Gastroesophageal sphincter (tissue), 4 donors: ENCODE results near the gene TMEM106C. TPM values are rescaled to one million over a fixed set of nuclear protein-coding genes. Genes with fewer than 3 reads are reported as not detected.

Experiments used
- ATAC-seq: fragments of 150-250 bp; one replicate; pipeline ENCODE4 v1.9.1; 2016; ENCODE audit warnings: mild to moderate bottlenecking, moderate library complexity
- H3K27ac ChIP-seq, 4 donors: fragments of 200-600 bp; sonication (generic) in 3 of 4; 1 replicate in 3 of 4; 2 replicates in 1 of 4; pipeline ENCODE4 v1.5.1; 2016 to 2019
- H3K27me3 ChIP-seq: fragments of 200-600 bp; sonication (generic); one replicate; pipeline ENCODE4 v1.5.1; 2019
- H3K36me3 ChIP-seq, 2 donors: fragments of 200-600 bp; sonication (generic); one replicate each; pipeline ENCODE4 v1.5.1; 2019; ENCODE audit warnings: control low read depth in 1 of 2
- H3K4me1 ChIP-seq, 3 donors: fragments of 200-600 bp; sonication (generic); 1 replicate in 2 of 3; 2 replicates in 1 of 3; pipeline ENCODE4 v1.5.1; 2016 to 2019; ENCODE audit warnings: control low read depth in 2 of 3
- H3K4me3 ChIP-seq, 2 donors: fragments of 200-600 bp; sonication (generic); one replicate each; pipeline ENCODE4 v1.5.1; 2019; ENCODE audit warnings: mild to moderate bottlenecking in 1 of 2, moderate library complexity in 1 of 2
- H3K9me3 ChIP-seq, 3 donors: fragments of 200-600 bp; sonication (generic); one replicate each; pipeline ENCODE4 v1.5.1; 2017 to 2019; ENCODE audit warnings: control low read depth in 2 of 3
- CTCF ChIP-seq, 4 experiments: fragments of 200-600 bp in 2 of 4; fragments of 450-650 bp in 2 of 4; sonication (generic) in 1 of 4; IDR thresholded peaks; one replicate each; pipeline ENCODE4 v1.5.1; 2017 to 2019; ENCODE audit warnings: antibody characterized with exemption in 4 of 4, mild to moderate bottlenecking in 2 of 4, moderate library complexity in 2 of 4
- EP300 ChIP-seq: sonication (generic); formaldehyde crosslinking; IDR thresholded peaks from one replicate; pipeline ENCODE4 v1.6.1; 2017; ENCODE audit warnings: antibody characterized with exemption, mild to moderate bottlenecking
- POLR2A ChIP-seq, 2 donors: fragments of 450-650 bp; IDR thresholded peaks; one replicate each; pipeline ENCODE4 v1.6.1; 2017; ENCODE audit warnings: antibody characterized with exemption in 2 of 2, mild to moderate bottlenecking in 2 of 2, moderate library complexity in 1 of 2
- POLR2AphosphoS5 ChIP-seq: sonication (generic); formaldehyde crosslinking; IDR thresholded peaks from one replicate; pipeline ENCODE4 v1.6.1; 2017; ENCODE audit warnings: antibody characterized with exemption
- WGBS, 2 donors: methylation state at CpG; one replicate each; pipeline ENCODE4 v1.1.5; 2018; ENCODE audit warnings: low coverage in 1 of 2; 5-methylcytosine and 5-hydroxymethylcytosine counted together
- total RNA-seq, 4 donors: library from RNA; depleted of rRNA; stranded (reverse); fragments of >200 nt; gene quantifications; one replicate each; pipeline ENCODE4 v1.1.0, GENCODE V29; 2016

The TMEM106C gene
- total RNA-seq, 4 donors from 2014 or later = 67.3 to 156 (median 95.1) TPM

- Histone ChIP-seq H3K36me3 (no peaks in the 10 kb centered on the region), H3K9me3 (no peaks in the 10 kb centered on the region), H3K27ac (no peak overlapping the region), H3K4me1 (peaks cover 0 to 6% (median 0%) of the 10 kb centered on the region in 3 donors), H3K27me3 (peaks cover 36% of the 10 kb centered on the region), H3K4me3 (no peak overlapping the region)
- WGBS, 2 donors = 69 to 80% methylated on average over 2 of the region's 12 CpGs
- no peak for ATAC-seq
- TF ChIP-seq POLR2AphosphoS5 (no peak), EP300 (no peak), POLR2A (IDR thresholded peaks at IDR 0.05) (no peak), CTCF (IDR thresholded peaks at IDR 0.05) (no peak)
Measured at GRCh38 chr12:47943623-47944340, 19.6 kb upstream of the TMEM106C start.

GRCh38 chr12:47944685-47945340 is 18.6 kb upstream of the TMEM106C start:
- H3K4me3 ChIP-seq = no peak overlapping the region
- H3K27ac ChIP-seq = no peak overlapping the region
- H3K4me1 ChIP-seq = peaks cover 0 to 12% (median 0%) of the 10 kb centered on the region in 3 donors
- no peaks in the 10 kb centered on the region for H3K9me3 ChIP-seq
- no peaks in the 10 kb centered on the region for H3K36me3 ChIP-seq
- H3K27me3 ChIP-seq = peaks cover 36% of the 10 kb centered on the region
- TF ChIP-seq EP300 (no peak), POLR2A (IDR thresholded peaks at IDR 0.05) (no peak), POLR2AphosphoS5 (no peak), CTCF (IDR thresholded peaks at IDR 0.05) (no peak)
- ATAC-seq = no peak
- WGBS, 2 donors = 78 to 100% methylated on average over 2 to 5 of the region's 6 CpGs

- no peak for TF ChIP-seq EP300
- H3K27me3 ChIP-seq = peaks cover 36% of the 10 kb centered on the region
- WGBS, 2 donors = 56 to 70% methylated on average over 1 of the region's 1 CpG
- ATAC-seq = no peak
- H3K4me1 ChIP-seq = peaks cover 0 to 12% (median 0%) of the 10 kb centered on the region in 3 donors
- H3K9me3 ChIP-seq = no peaks in the 10 kb centered on the region
- H3K36me3 ChIP-seq = no peaks in the 10 kb centered on the region
- H3K4me3 ChIP-seq = no peak overlapping the region
- H3K27ac ChIP-seq = no peak overlapping the region
Measured at GRCh38 chr12:47945341-47945728, 18.1 kb upstream of the TMEM106C start.

- Histone ChIP-seq H3K9me3 (no peaks in the 10 kb centered on the region), H3K27ac (no peak overlapping the region), H3K4me1 (peaks cover 0 to 12% (median 0%) of the 10 kb centered on the region in 3 donors), H3K27me3 (peaks cover 23% of the 10 kb centered on the region), H3K4me3 (no peak overlapping the region), H3K36me3 (no peaks in the 10 kb centered on the region)
- TF ChIP-seq POLR2AphosphoS5 = no peak
- TF ChIP-seq EP300 = no peak
- no peak for TF ChIP-seq CTCF (IDR thresholded peaks at IDR 0.05)
- TF ChIP-seq POLR2A (IDR thresholded peaks at IDR 0.05) = no peak
- no peak for ATAC-seq
- 66 to 75% methylated on average over 11 to 15 of the region's 27 CpGs for WGBS, 2 donors
Measured at GRCh38 chr12:47946413-47947323, 16.7 kb upstream of the TMEM106C start.

- TF ChIP-seq POLR2AphosphoS5 (no peak), POLR2A (IDR thresholded peaks at IDR 0.05) (no peak), EP300 (no peak), CTCF (IDR thresholded peaks at IDR 0.05) (no peak)
- Histone ChIP-seq H3K9me3 (no peaks in the 10 kb centered on the region), H3K27ac (no peak overlapping the region), H3K4me1 (peaks cover 0 to 7% (median 0%) of the 10 kb centered on the region in 3 donors), H3K4me3 (no peak overlapping the region), H3K27me3 (peaks cover 17% of the 10 kb centered on the region), H3K36me3 (no peaks in the 10 kb centered on the region)
- WGBS, 2 donors = 40 to 60% methylated on average over 1 of the region's 12 CpGs
- no peak for ATAC-seq
Measured at GRCh38 chr12:47947341-47947740, 16.1 kb upstream of the TMEM106C start.
